Activated CD4-positive, alpha-beta T cell treated with anti-CD3 and anti-CD28 coated beads, Interleukin-2, amount 10 ng/mL, durations not matched to agents 24 days and 14 days (primary cell): ENCODE results near the gene BCAS1. TPM values are rescaled to one million over a fixed set of nuclear protein-coding genes. Genes with fewer than 3 reads are reported as not detected.
A peak's percentile ranks its signal among the peaks of the same experiment; 100 is the strongest.

ENCODE experiments used
- DNase-seq: peaks from one replicate; pipeline ENCODE4 v3.0.0; 2022
- H3K27ac Mint-ChIP-seq: one replicate; pipeline ENCODE4 v1.8.0; 2022; ENCODE audit warnings: mild to moderate bottlenecking, mixed read lengths
- H3K27me3 Mint-ChIP-seq: one replicate; pipeline ENCODE4 v1.8.0; 2022; ENCODE audit warnings: mixed read lengths
- H3K36me3 Mint-ChIP-seq: one replicate; pipeline ENCODE4 v1.8.0; 2022; ENCODE audit warnings: low read depth, mild to moderate bottlenecking, mixed read lengths
- H3K4me1 Mint-ChIP-seq: one replicate; pipeline ENCODE4 v1.8.0; 2021; ENCODE audit warnings: mixed read lengths
- H3K4me3 Mint-ChIP-seq: one replicate; pipeline ENCODE4 v1.8.0; 2022; ENCODE audit warnings: mild to moderate bottlenecking, moderate library complexity, mixed read lengths
- H3K9me3 Mint-ChIP-seq: one replicate; pipeline ENCODE4 v1.8.0; 2021; ENCODE audit warnings: mixed read lengths
- intact Hi-C: fragments of 100-400 bp; cut with micrococcal nuclease; formaldehyde crosslinking; loops from one replicate; pipeline ENCODE4 v1.15.1; 2023
- total RNA-seq: library from RNA; stranded (reverse); gene quantifications from 2 replicates; pipeline ENCODE4 v1.2.3, GENCODE V29; 2022

The BCAS1 gene
- total RNA-seq, 1 donor from 2014 or later = not detected

- H3K9me3 Mint-ChIP-seq = no peaks in the 10 kb centered on the region
- peak overlapping the region; percentile 54 for H3K27ac Mint-ChIP-seq
- no peak overlapping the region for H3K4me3 Mint-ChIP-seq
- DNase-seq = no peak
- H3K4me1 Mint-ChIP-seq = peaks cover 38% of the 10 kb centered on the region
- no peaks in the 10 kb centered on the region for H3K36me3 Mint-ChIP-seq
- peaks cover 2% of the 10 kb centered on the region for H3K27me3 Mint-ChIP-seq
- intact Hi-C loops = loop anchor here (5.0 kb wide), 2 partner anchors 166 to 261 kb away; no protein-coding TSS in a partner anchor
Measured at GRCh38 chr20:53918020-53918311, 152.4 kb downstream of the BCAS1 start.

- H3K4me3 Mint-ChIP-seq = no peak overlapping the region
- H3K4me1 Mint-ChIP-seq = peaks cover 37% of the 10 kb centered on the region
- no peaks in the 10 kb centered on the region for H3K9me3 Mint-ChIP-seq
- no peak for DNase-seq
- H3K36me3 Mint-ChIP-seq = no peaks in the 10 kb centered on the region
- peak overlapping the region; percentile 54 for H3K27ac Mint-ChIP-seq
- intact Hi-C loops = loop anchor here (2.0 to 5.0 kb wide), 3 partner anchors 17 to 260 kb away; no protein-coding TSS in a partner anchor
- peaks cover 2% of the 10 kb centered on the region for H3K27me3 Mint-ChIP-seq
Measured at GRCh38 chr20:53917145-53918019, 153.0 kb downstream of the BCAS1 start.

- Mint-ChIP-seq H3K36me3 (no peaks in the 10 kb centered on the region), H3K27ac (peak overlapping the region; percentile 91), H3K4me3 (peak overlapping the region; percentile 93), H3K27me3 (peaks cover 2% of the 10 kb centered on the region), H3K9me3 (no peaks in the 10 kb centered on the region), H3K4me1 (peaks cover 37% of the 10 kb centered on the region)
- intact Hi-C loops = loop anchor here (1.0 to 5.0 kb wide), 4 partner anchors 10 to 259 kb away; no protein-coding TSS in a partner anchor
- DNase-seq = no peak
Measured at GRCh38 chr20:53916173-53916512, 154.3 kb downstream of the BCAS1 start.

GRCh38 chr20:53915446-53916172 lies 154.8 kb downstream of the BCAS1 start:
- DNase-seq = peak; percentile 97
- H3K36me3 Mint-ChIP-seq = no peaks in the 10 kb centered on the region
- peak overlapping the region; percentile 91 for H3K27ac Mint-ChIP-seq
- no peaks in the 10 kb centered on the region for H3K27me3 Mint-ChIP-seq
- peaks cover 3% of the 10 kb centered on the region for H3K9me3 Mint-ChIP-seq
- H3K4me3 Mint-ChIP-seq = peak overlapping the region; percentile 93
- peaks cover 37% of the 10 kb centered on the region for H3K4me1 Mint-ChIP-seq
- intact Hi-C loops = loop anchor here (1.0 to 5.0 kb wide), 10 partner anchors 11 to 336 kb away; no protein-coding TSS in a partner anchor

- Mint-ChIP-seq H3K27ac (peak overlapping the region; percentile 91), H3K27me3 (no peaks in the 10 kb centered on the region), H3K9me3 (peaks cover 3% of the 10 kb centered on the region), H3K36me3 (no peaks in the 10 kb centered on the region), H3K4me3 (peak overlapping the region; percentile 93), H3K4me1 (peaks cover 37% of the 10 kb centered on the region)
- intact Hi-C loops = loop anchor here (1.0 to 5.0 kb wide), 8 partner anchors 16 to 336 kb away; no protein-coding TSS in a partner anchor
- DNase-seq = no peak
Measured at GRCh38 chr20:53914781-53915445, 155.5 kb downstream of the BCAS1 start.

GRCh38 chr20:53914091-53914780 lies 156.2 kb downstream of the BCAS1 start:
- Mint-ChIP-seq H3K9me3 (peaks cover 3% of the 10 kb centered on the region), H3K4me3 (peak overlapping the region; percentile 93), H3K27me3 (no peaks in the 10 kb centered on the region), H3K27ac (no peak overlapping the region), H3K4me1 (peaks cover 37% of the 10 kb centered on the region), H3K36me3 (no peaks in the 10 kb centered on the region)
- no peak for DNase-seq
- intact Hi-C loops = loop anchor here (2.0 kb wide), 3 partner anchors 21 to 207 kb away; no protein-coding TSS in a partner anchor

- intact Hi-C loops = no loop called here
- Mint-ChIP-seq H3K9me3 (peaks cover 3% of the 10 kb centered on the region), H3K4me1 (peaks cover 36% of the 10 kb centered on the region), H3K27ac (no peak overlapping the region), H3K36me3 (no peaks in the 10 kb centered on the region), H3K27me3 (no peaks in the 10 kb centered on the region), H3K4me3 (no peak overlapping the region)
- no peak for DNase-seq
Measured at GRCh38 chr20:53911301-53911700, 159.1 kb downstream of the BCAS1 start.

GRCh38 chr20:53910351-53911002 lies 159.9 kb downstream of the BCAS1 start:
- H3K4me3 Mint-ChIP-seq = no peak overlapping the region
- no peak for DNase-seq

GRCh38 chr20:53907968-53908751 lies 162.2 kb downstream of the BCAS1 start:
- peaks cover 3% of the 10 kb centered on the region for H3K9me3 Mint-ChIP-seq
- no peaks in the 10 kb centered on the region for H3K27me3 Mint-ChIP-seq
- H3K27ac Mint-ChIP-seq = no peak overlapping the region
- H3K4me1 Mint-ChIP-seq = peaks cover 19% of the 10 kb centered on the region
- no peak for DNase-seq
- intact Hi-C loops = no loop called here
- no peak overlapping the region for H3K4me3 Mint-ChIP-seq
- no peaks in the 10 kb centered on the region for H3K36me3 Mint-ChIP-seq

More at GRCh38 chr20:53910351-53911002, 159.9 kb downstream of the BCAS1 start:
- Mint-ChIP-seq H3K4me1 (peaks cover 31% of the 10 kb centered on the region), H3K9me3 (peaks cover 3% of the 10 kb centered on the region), H3K36me3 (no peaks in the 10 kb centered on the region), H3K27me3 (no peaks in the 10 kb centered on the region), H3K27ac (no peak overlapping the region)
- intact Hi-C loops = no loop called here

GRCh38 chr20:53905820-53906191 lies 164.6 kb downstream of the BCAS1 start:
- peaks cover 27% of the 10 kb centered on the region for H3K4me1 Mint-ChIP-seq
- no peak for DNase-seq
- intact Hi-C loops = no loop called here
- no peaks in the 10 kb centered on the region for H3K36me3 Mint-ChIP-seq
- no peak overlapping the region for H3K4me3 Mint-ChIP-seq
- peaks cover 3% of the 10 kb centered on the region for H3K9me3 Mint-ChIP-seq
- no peak overlapping the region for H3K27ac Mint-ChIP-seq
- no peaks in the 10 kb centered on the region for H3K27me3 Mint-ChIP-seq

GRCh38 chr20:53905019-53905819 lies 165.2 kb downstream of the BCAS1 start:
- H3K27me3 Mint-ChIP-seq = no peaks in the 10 kb centered on the region
- H3K4me1 Mint-ChIP-seq = peaks cover 33% of the 10 kb centered on the region
- H3K4me3 Mint-ChIP-seq = no peak overlapping the region
- no peak overlapping the region for H3K27ac Mint-ChIP-seq
- DNase-seq = no peak
- no peaks in the 10 kb centered on the region for H3K9me3 Mint-ChIP-seq
- H3K36me3 Mint-ChIP-seq = no peaks in the 10 kb centered on the region
- intact Hi-C loops = no loop called here

- no peak for DNase-seq
- no peak overlapping the region for H3K27ac Mint-ChIP-seq
- no peaks in the 10 kb centered on the region for H3K27me3 Mint-ChIP-seq
- H3K9me3 Mint-ChIP-seq = no peaks in the 10 kb centered on the region
- intact Hi-C loops = no loop called here
- no peak overlapping the region for H3K4me3 Mint-ChIP-seq
- no peaks in the 10 kb centered on the region for H3K36me3 Mint-ChIP-seq
- H3K4me1 Mint-ChIP-seq = peaks cover 42% of the 10 kb centered on the region
Measured at GRCh38 chr20:53904261-53904660, 166.1 kb downstream of the BCAS1 start.
